SK-N-MC (cell line): ENCODE results near the gene ME2.

Source experiments
- EZH2 ChIP-seq: fragments of 200-600 bp; sonication (generic); IDR thresholded peaks from one replicate; pipeline ENCODE4 v1.6.1; 2017; ENCODE audit warnings: antibody characterized with exemption
- FOXP2 ChIP-seq: optimal IDR thresholded peaks from 2 replicates; pipeline ENCODE3; 2011; ENCODE audit warnings: mild to moderate bottlenecking, moderate library complexity; ENCODE audit not compliant: insufficient read depth; ENCODE audit errors: extremely low read length, control extremely low read depth
- POLR2AphosphoS5 ChIP-seq: IDR thresholded peaks from 2 replicates; pipeline ENCODE4 v1.6.1; 2012; ENCODE audit warnings: mild to moderate bottlenecking, low read depth, low read length, borderline replicate concordance

GRCh38 chr18:50950626-50951025 lies 71.7 kb downstream of the ME2 start:
- TF ChIP-seq POLR2AphosphoS5 (no peak), EZH2 (no peak), FOXP2 (no peak)
